RWPE1 (cell line): Measurements from ENCODE around the gene FNDC10.

Source experiments
- CTCF ChIA-PET: fragments of 350-600 bp; sonication (Branson Sonifier 250); formaldehyde crosslinking; extraction: SDS; loops from one replicate; lab custom pipeline; 2021; lab: Yijun Ruan, JAX
- POLR2A ChIA-PET: fragments of 400-600 bp; formaldehyde crosslinking; extraction: SDS; loops from one replicate; lab custom pipeline; 2020; ENCODE audit warnings: antibody characterized with exemption; ENCODE audit not compliant: low non-redundant PET; lab: Yijun Ruan, JAX
- DNase-seq: peaks from one replicate; pipeline ENCODE4 v3.0.0; 2012; ENCODE audit warnings: low spot score
- H3K27ac ChIP-seq: fragments of 450-650 bp; 2 replicates; pipeline ENCODE4 v1.5.1; 2017
- CTCF ChIP-seq: fragments of 450-650 bp; conservative IDR thresholded peaks from 2 replicates; pipeline ENCODE4 v1.5.1; 2017; ENCODE audit warnings: low read depth, mild to moderate bottlenecking

FNDC10 gene

GRCh38 chr1:1550591-1551432 lies 49.1 kb downstream of the FNDC10 start:
- TF ChIP-seq CTCF: no peak
- POLR2A ChIA-PET: no interaction called here
- DNase-seq: no peak
- CTCF ChIA-PET: interaction anchor here (0.6 kb wide), 2 partner anchors 46 to 59 kb away, joined by 3 read pairs; no protein-coding TSS in a partner anchor
- peak overlapping the region; percentile 46 for H3K27ac ChIP-seq

GRCh38 chr1:1550087-1550486 lies 49.8 kb downstream of the FNDC10 start:
- DNase-seq: no peak
- POLR2A ChIA-PET: no interaction called here
- CTCF ChIA-PET: no interaction called here
- no peak for TF ChIP-seq CTCF
- H3K27ac ChIP-seq: peak overlapping the region; percentile 46

- DNase-seq: no peak
- no peak for TF ChIP-seq CTCF
- CTCF ChIA-PET: no interaction called here
- POLR2A ChIA-PET: no interaction called here
- peak overlapping the region; percentile 18 for H3K27ac ChIP-seq
Observed at GRCh38 chr1:1548591-1548990, 51.3 kb downstream of the FNDC10 start.
